H1 (cell line): ENCODE data around the gene NTRK1. TPM values are rescaled to one million over a fixed set of nuclear protein-coding genes. Genes with fewer than 3 reads are reported as not detected.

Source experiments
- CTCF ChIA-PET: fragments of 300-600 bp; sonication (Branson Sonifier 250); formaldehyde crosslinking; loops from one replicate; lab custom pipeline; 2021; ENCODE audit not compliant: partially characterized antibody; lab: Charles Lee
- POLR2A ChIA-PET: fragments of 300-600 bp; sonication (Branson Sonifier 250); formaldehyde crosslinking; loops from one replicate; lab custom pipeline; 2021; ENCODE audit warnings: inconsistent platforms; ENCODE audit not compliant: partially characterized antibody; lab: Charles Lee
- DNase-seq, 2 experiments: peaks; one replicate each; pipeline versions ENCODE4 v3.0.0 to v3.0.0-alpha.2; 2010 to 2022; ENCODE audit warnings: low spot score in 2 of 2, low read depth in 1 of 2, mixed read lengths in 1 of 2
- FAIRE-seq: peaks from 2 replicates; lab custom pipeline; 2011; peaks lifted over from hg19 to GRCh38; lab: Jason Lieb, UNC
- H2AFZ ChIP-seq: 2 replicates; pipeline ENCODE4 v1.8.1; 2012; ENCODE audit warnings: low read length, inconsistent platforms
- H2AK5ac ChIP-seq: 2 replicates; pipeline ENCODE4 v1.6.1; 2013; ENCODE audit warnings: low read depth, low read length
- H2BK120ac ChIP-seq: replicated peaks from 2 replicates; pipeline ENCODE3; 2013; ENCODE audit warnings: low read depth, low read length, inconsistent platforms
- H2BK12ac ChIP-seq: 2 replicates; pipeline ENCODE4 v1.6.1; 2013; ENCODE audit warnings: low read depth, low read length
- H2BK15ac ChIP-seq: 2 replicates; pipeline ENCODE4 v1.6.1; 2013; ENCODE audit warnings: low read length
- H2BK20ac ChIP-seq: 2 replicates; pipeline ENCODE4 v1.6.1; 2013; ENCODE audit warnings: low read length
- H2BK5ac ChIP-seq: 2 replicates; pipeline ENCODE4 v1.6.1; 2013; ENCODE audit warnings: low read depth, low read length
- H3K14ac ChIP-seq: 2 replicates; pipeline ENCODE4 v1.6.1; 2013; ENCODE audit warnings: inconsistent platforms; ENCODE audit not compliant: insufficient read length
- H3K18ac ChIP-seq: 2 replicates; pipeline ENCODE4 v1.6.1; 2013; ENCODE audit warnings: low read length; ENCODE audit errors: extremely low read depth
- H3K23ac ChIP-seq: 2 replicates; pipeline ENCODE4 v1.6.1; 2013; ENCODE audit warnings: inconsistent platforms; ENCODE audit not compliant: insufficient read length
- H3K23me2 ChIP-seq: 2 replicates; pipeline ENCODE4 v1.6.1; 2013; ENCODE audit warnings: low read depth, low read length
- H3K27ac ChIP-seq: 2 replicates; pipeline ENCODE4 v1.6.1; 2011; ENCODE audit warnings: low read depth, low read length, inconsistent platforms
- H3K27me3 ChIP-seq, 4 experiments: replicated peaks in 1 of 4; 1 replicate in 1 of 4; 2 replicates in 3 of 4; pipeline versions ENCODE4 v1.6.1 to v1.8.1; 2011 to 2013; ENCODE audit warnings: low read length in 3 of 4, mild to moderate bottlenecking in 3 of 4, inconsistent platforms in 2 of 4, mixed read lengths in 2 of 4, moderate library complexity in 1 of 4; ENCODE audit not compliant: control insufficient read depth in 3 of 4, insufficient read depth in 3 of 4; ENCODE audit errors: extremely low read depth in 1 of 4
- H3K36me3 ChIP-seq, 4 experiments: 2 replicates each; pipeline versions ENCODE4 v1.6.1 to v1.8.1; 2011 to 2013; ENCODE audit warnings: mild to moderate bottlenecking in 4 of 4, low read length in 3 of 4, moderate library complexity in 2 of 4, control low read depth in 1 of 4, inconsistent platforms in 1 of 4; ENCODE audit not compliant: insufficient read depth in 4 of 4, control insufficient read depth in 2 of 4
- H3K4ac ChIP-seq: replicated peaks from 2 replicates; pipeline ENCODE3; 2013; ENCODE audit warnings: low read length, low read depth, mixed read lengths, inconsistent platforms; ENCODE audit not compliant: insufficient read length
- H3K4me1 ChIP-seq, 4 experiments: replicated peaks in 1 of 4; 1 replicate in 1 of 4; 2 replicates in 3 of 4; pipeline versions ENCODE4 v1.6.1 to v1.8.1; 2011 to 2013; ENCODE audit warnings: low read length in 3 of 4, inconsistent platforms in 2 of 4, mixed read lengths in 1 of 4; ENCODE audit not compliant: insufficient read depth in 4 of 4, control insufficient read depth in 3 of 4
- H3K4me2 ChIP-seq, 2 experiments: 2 replicates each; pipeline versions ENCODE4 v1.6.1 to v1.8.1; 2011 to 2013; ENCODE audit warnings: low read depth in 2 of 2, low read length in 2 of 2, control low read depth in 1 of 2, inconsistent platforms in 1 of 2, mild to moderate bottlenecking in 1 of 2; ENCODE audit not compliant: insufficient read depth in 1 of 2
- H3K4me3 ChIP-seq, 4 experiments: fragments of 200-600, 300-600 bp in 1 of 4; sonication (generic), shearing (Covaris generic), sonication (Bioruptor Twin) in 1 of 4; 2 replicates each; pipeline versions ENCODE4 v1.5.1 to v1.8.1; 2011 to 2016; ENCODE audit warnings: low read length in 4 of 4, low read depth in 3 of 4, control low read depth in 2 of 4, inconsistent platforms in 2 of 4, mild to moderate bottlenecking in 2 of 4, mixed read lengths in 1 of 4, moderate library complexity in 1 of 4; ENCODE audit not compliant: insufficient read depth in 2 of 4; ENCODE audit errors: extremely low read depth in 1 of 4
- H3K56ac ChIP-seq: replicated peaks from 2 replicates; pipeline ENCODE3; 2013; ENCODE audit warnings: low read depth, mild to moderate bottlenecking, mixed read lengths, low read length, inconsistent platforms; ENCODE audit not compliant: insufficient read length
- H3K79me1 ChIP-seq: 2 replicates; pipeline ENCODE4 v1.6.1; 2013; ENCODE audit warnings: low read depth, low read length, control low read depth
- H3K79me2 ChIP-seq, 2 experiments: 2 replicates each; pipeline versions ENCODE4 v1.6.1 to v1.8.1; 2012 to 2013; ENCODE audit warnings: low read length in 2 of 2, mild to moderate bottlenecking in 2 of 2, inconsistent platforms in 1 of 2; ENCODE audit not compliant: insufficient read depth in 2 of 2, control insufficient read depth in 1 of 2
- H3K9ac ChIP-seq, 4 experiments: replicated peaks in 1 of 4; 1 replicate in 1 of 4; 2 replicates in 3 of 4; pipeline versions ENCODE4 v1.6.1 to v1.8.1; 2011 to 2013; ENCODE audit warnings: low read depth in 3 of 4, low read length in 3 of 4, control low read depth in 2 of 4, mild to moderate bottlenecking in 2 of 4, moderate library complexity in 2 of 4, inconsistent platforms in 1 of 4; ENCODE audit errors: extremely low read depth in 1 of 4
- H3K9me3 ChIP-seq, 2 experiments: 2 replicates each; pipeline versions ENCODE4 v1.6.1 to v1.8.1; 2012 to 2013; ENCODE audit warnings: mild to moderate bottlenecking in 2 of 2, moderate library complexity in 2 of 2, control low read depth in 1 of 2, inconsistent platforms in 1 of 2, low read depth in 1 of 2, low read length in 1 of 2, mixed read lengths in 1 of 2; ENCODE audit not compliant: insufficient read depth in 2 of 2
- H4K20me1 ChIP-seq, 2 experiments: replicated peaks in 1 of 2; 2 replicates each; pipeline versions ENCODE3 to v1.8.1; 2011 to 2013; ENCODE audit warnings: inconsistent platforms in 2 of 2, low read length in 2 of 2, mild to moderate bottlenecking in 1 of 2; ENCODE audit not compliant: insufficient read depth in 2 of 2, control insufficient read depth in 1 of 2
- H4K5ac ChIP-seq: 2 replicates; pipeline ENCODE4 v1.6.1; 2013; ENCODE audit warnings: low read length, low read depth, mixed read lengths, inconsistent platforms; ENCODE audit not compliant: insufficient read length
- H4K8ac ChIP-seq: 2 replicates; pipeline ENCODE4 v1.8.0; 2013; ENCODE audit warnings: mild to moderate bottlenecking, moderate library complexity, low read length, inconsistent platforms; ENCODE audit not compliant: insufficient read depth; ENCODE audit errors: extremely low read depth
- H4K91ac ChIP-seq: replicated peaks from 2 replicates; pipeline ENCODE3; 2013; ENCODE audit warnings: low read length, mixed read lengths, inconsistent platforms; ENCODE audit not compliant: insufficient read length
- BACH1 ChIP-seq: IDR thresholded peaks from 2 replicates; pipeline ENCODE4 v1.6.1; 2012; ENCODE audit warnings: low read length, improper control_type of control experiment
- CREB1 ChIP-seq: IDR thresholded peaks from 2 replicates; pipeline ENCODE4 v1.6.1; 2012; ENCODE audit warnings: inconsistent platforms
- E2F6 ChIP-seq: IDR thresholded peaks from 2 replicates; pipeline ENCODE4 v1.6.1; 2012; ENCODE audit warnings: inconsistent platforms
- GTF2F1 ChIP-seq: IDR thresholded peaks from 2 replicates; pipeline ENCODE4 v1.6.1; 2012; ENCODE audit warnings: low read depth, low read length, improper control_type of control experiment, borderline replicate concordance
- KDM5A ChIP-seq: fragments of 200-600 bp; IDR thresholded peaks from 2 replicates; pipeline ENCODE4 v1.7.1; 2012; ENCODE audit warnings: mild to moderate bottlenecking, low read length, inconsistent platforms, mixed read lengths
- PHF8 ChIP-seq: fragments of 200-600 bp; sonication (generic); conservative IDR thresholded peaks from 2 replicates; pipeline ENCODE4 v1.7.1; 2012; ENCODE audit warnings: low read depth, mild to moderate bottlenecking, inconsistent platforms, low read length, moderate library complexity
- RFX5 ChIP-seq: IDR thresholded peaks from 2 replicates; pipeline ENCODE4 v1.6.1; 2011; ENCODE audit warnings: low read depth, low read length, improper control_type of control experiment, borderline replicate concordance
- SP4 ChIP-seq: IDR thresholded peaks from 2 replicates; pipeline ENCODE4 v1.6.1; 2012; ENCODE audit warnings: low read length, inconsistent platforms
- USF2 ChIP-seq: IDR thresholded peaks from 2 replicates; pipeline ENCODE4 v1.6.1; 2011; ENCODE audit warnings: low read length, improper control_type of control experiment
- YY1 ChIP-seq: IDR thresholded peaks from 2 replicates; pipeline ENCODE4 v1.6.1; 2011; ENCODE audit warnings: low read depth, mild to moderate bottlenecking, low read length
- WGBS, 2 experiments: shearing (Covaris generic) in 1 of 2; methylation state at CpG; one replicate each; pipeline versions ENCODE4 v1.1.6 to v1.1.7; 2013 to 2015; ENCODE audit warnings: low lambda C conversion rate in 2 of 2, mixed read lengths in 2 of 2, inconsistent platforms in 1 of 2, low coverage in 1 of 2, missing lambda C conversion rate in 1 of 2; ENCODE audit not compliant: insufficient replicate concordance in 2 of 2, insufficient coverage in 1 of 2, insufficient read length in 1 of 2; ENCODE audit errors: extremely low coverage in 1 of 2, missing lambda C conversion rate in 1 of 2; 5-methylcytosine and 5-hydroxymethylcytosine counted together
- polyA plus RNA-seq, 7 experiments: library from polyadenylated mRNA; depleted of rRNA in 3 of 7; stranded (reverse) in 5 of 7; unstranded in 2 of 7; fragments of >200 nt in 5 of 7; fragments of 200-250 nt in 2 of 7; gene quantifications; 1 replicate in 5 of 7; 2 replicates in 1 of 7; 4 replicates in 1 of 7; pipeline versions ENCODE4 v1.2.1 to v1.2.3, GENCODE V29; 2011 to 2013; ENCODE audit warnings: missing spikeins in 2 of 7, mixed read lengths in 2 of 7
- total RNA-seq: library from RNA; stranded (reverse); fragmentation: NEBNext Ultra II Directional; extraction: Animal tissue kit (Norgen Biotek cat#: 25700); gene quantifications from 2 replicates; pipeline ENCODE4 v1.2.1, GENCODE V29; 2021

The NTRK1 gene
- total and polyA plus RNA-seq, 2 of the 8 experiments (the other 6 are each of a cell fraction or from before 2014, with no cell fraction given) = 0.12 to 0.24 TPM

- Histone ChIP-seq H3K4me3 (no peak overlapping the region), H3K4ac (no peak overlapping the region), H3K79me1 (no peaks in the 10 kb centered on the region), H2BK5ac (no peak overlapping the region), H3K79me2 (no peaks in the 10 kb centered on the region), H2BK120ac (no peak overlapping the region), H2BK20ac (no peak overlapping the region), H3K9me3 (no peaks in the 10 kb centered on the region), H3K36me3 (no peaks in the 10 kb centered on the region), H3K23ac (no peak overlapping the region), H3K56ac (no peak overlapping the region), H4K8ac (no peak overlapping the region), H2AFZ (no peak overlapping the region), H3K23me2 (no peaks in the 10 kb centered on the region), H4K20me1 (no peaks in the 10 kb centered on the region), H4K91ac (no peak overlapping the region), H3K4me1 (peaks cover 0 to 2% (median under 1%) of the 10 kb centered on the region in 4 experiments; a peak in 3 of 7 replicates), H2BK12ac (no peak overlapping the region), H2AK5ac (no peak overlapping the region), H3K4me2 (no peak overlapping the region), H2BK15ac (no peak overlapping the region), H3K27ac (no peak overlapping the region), H4K5ac (no peak overlapping the region), H3K18ac (no peak overlapping the region), H3K27me3 (peaks cover 0 to 10% (median 5%) of the 10 kb centered on the region in 4 experiments; a peak in 5 of 7 replicates), H3K9ac (no peak overlapping the region), H3K14ac (no peak overlapping the region)
- POLR2A ChIA-PET = interaction anchor here (0.5 kb wide), 1 partner anchor 196 kb away, joined by 4 read pairs; no protein-coding TSS in a partner anchor
- CTCF ChIA-PET = interaction anchor here (1.0 to 22.0 kb wide), 15 partner anchors 10 to 158 kb away, joined by 3 to 556 read pairs (median 29); partner anchors contain the start of genes INSRR, LRRC71, NTRK1 and PEAR1
- FAIRE-seq (no peak), DNase-seq (no peak)
- 73% methylated on average over 5 of the region's 5 CpGs; no CpG with 5 or more reads in 1 of the 2 experiments for WGBS, 2 experiments
- TF ChIP-seq BACH1 (no peak), PHF8 (no peak), E2F6 (no peak), KDM5A (no peak), YY1 (no peak), RFX5 (no peak), USF2 (no peak), SP4 (no peak), CREB1 (no peak), GTF2F1 (no peak)
Observed at GRCh38 chr1:156836041-156836654, 24.5 kb upstream of the NTRK1 start.
